GM18498 (cell line): Measurements from ENCODE around the gene DOHH.

Experiments
- ATAC-seq: cut with Tn5 transposase; IDR thresholded peaks from one replicate; pipeline ENCODE4 v1.9.1; 2021; ENCODE audit warnings: mild to moderate bottlenecking, moderate library complexity; ENCODE audit not compliant: unreplicated experiment

The DOHH gene

DNA sequence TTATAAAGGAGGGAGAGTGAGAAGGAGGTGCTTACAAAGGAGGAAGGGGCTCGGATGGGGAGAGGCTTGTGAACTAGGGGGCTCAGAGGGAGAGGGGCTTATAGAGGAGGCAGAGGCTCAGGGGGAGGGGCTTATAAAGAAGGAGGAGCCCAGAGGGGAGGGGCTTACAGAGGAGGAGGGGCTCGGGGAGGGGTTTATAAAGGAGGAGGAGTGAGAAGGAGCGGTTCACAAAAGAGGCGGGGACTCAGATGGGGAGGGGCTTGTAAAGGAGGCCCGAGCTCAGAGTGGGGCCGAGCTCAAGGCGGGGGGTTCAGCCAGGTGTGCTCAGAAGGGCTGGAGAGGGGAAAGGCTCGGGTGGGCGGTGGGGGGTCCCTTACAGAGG is 20.6 kb downstream of the DOHH start:
- no peak for ATAC-seq

DNA sequence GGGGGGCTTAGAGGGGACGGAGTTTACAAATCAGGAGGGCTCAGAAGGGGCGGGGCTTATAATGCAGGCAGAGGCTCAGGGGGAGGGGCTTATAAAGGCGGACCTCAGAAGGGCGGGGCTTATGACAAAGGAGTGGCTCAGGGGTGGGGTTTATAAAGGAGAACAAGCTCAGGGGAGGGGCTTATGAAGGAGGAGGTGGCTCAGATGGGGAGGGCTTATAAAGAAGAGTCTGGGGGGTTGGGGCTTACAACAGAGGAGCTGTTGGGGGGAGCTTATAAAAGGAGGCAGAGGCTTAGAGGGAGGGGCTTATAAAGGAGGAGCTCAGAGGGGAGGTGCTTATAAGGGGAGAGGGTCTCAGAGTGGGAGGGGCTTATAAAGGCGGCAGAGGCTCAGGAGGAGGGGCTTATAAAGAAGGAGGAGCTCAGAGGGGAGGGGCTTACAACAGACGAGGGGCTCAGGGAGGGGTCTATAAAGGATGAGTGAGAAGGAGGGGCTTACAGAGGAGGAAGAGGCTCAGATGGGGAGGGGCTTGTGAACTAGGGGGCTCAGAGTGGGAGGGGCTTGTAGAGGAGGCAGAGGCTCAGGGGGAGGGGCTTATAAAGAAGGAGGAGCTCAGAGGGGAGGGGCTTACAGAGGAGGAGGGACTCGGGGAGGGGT is 21.2 kb downstream of the DOHH start:
- ATAC-seq: no peak

- no peak for ATAC-seq
Measured at GRCh38 chr19:3478409-3479176, 21.9 kb downstream of the DOHH start.

- no peak for ATAC-seq
Measured at GRCh38 chr19:3477951-3478350, 22.5 kb downstream of the DOHH start.

DNA sequence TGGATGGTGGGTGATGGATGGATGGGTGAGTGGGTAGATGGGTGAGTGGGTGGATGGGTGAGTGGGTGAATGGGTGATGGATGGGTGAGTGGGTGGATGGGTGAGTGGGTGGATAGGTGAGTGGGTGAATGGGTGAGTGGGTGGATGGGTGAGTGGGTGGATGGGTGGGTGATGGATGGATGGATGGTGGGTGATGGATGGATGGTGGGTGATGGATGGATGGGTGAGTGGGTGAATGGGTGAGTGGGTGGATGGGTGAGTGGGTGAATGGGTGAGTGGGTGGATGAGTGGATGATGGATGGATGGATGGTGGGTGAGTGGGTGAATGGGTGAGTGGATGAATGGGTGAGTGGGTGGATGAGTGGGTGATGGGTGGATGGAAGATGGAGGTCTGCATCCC is 23.0 kb downstream of the DOHH start:
- ATAC-seq: no peak

- ATAC-seq: no peak
Measured at GRCh38 chr19:3476830-3477229, 23.6 kb downstream of the DOHH start.

DNA sequence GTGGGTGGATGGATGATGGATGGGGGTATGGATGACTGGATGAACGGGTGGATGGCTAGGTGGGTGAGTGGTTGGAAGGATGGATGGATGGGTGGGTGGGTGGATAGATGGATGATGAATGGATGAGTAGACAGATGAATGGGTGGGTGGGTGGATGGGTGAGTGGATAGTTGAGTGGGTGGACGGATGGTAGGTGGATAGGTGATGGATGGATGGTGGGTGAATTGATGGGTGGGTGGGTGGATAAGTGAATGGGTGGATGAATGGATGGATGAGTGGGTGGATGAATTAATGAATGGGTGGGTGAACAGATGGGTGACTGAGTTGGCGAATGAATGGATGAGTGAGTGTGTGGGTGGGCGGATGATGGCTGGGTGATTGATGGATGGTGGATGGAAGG is 25.0 kb downstream of the DOHH start:
- no peak for ATAC-seq

DNA sequence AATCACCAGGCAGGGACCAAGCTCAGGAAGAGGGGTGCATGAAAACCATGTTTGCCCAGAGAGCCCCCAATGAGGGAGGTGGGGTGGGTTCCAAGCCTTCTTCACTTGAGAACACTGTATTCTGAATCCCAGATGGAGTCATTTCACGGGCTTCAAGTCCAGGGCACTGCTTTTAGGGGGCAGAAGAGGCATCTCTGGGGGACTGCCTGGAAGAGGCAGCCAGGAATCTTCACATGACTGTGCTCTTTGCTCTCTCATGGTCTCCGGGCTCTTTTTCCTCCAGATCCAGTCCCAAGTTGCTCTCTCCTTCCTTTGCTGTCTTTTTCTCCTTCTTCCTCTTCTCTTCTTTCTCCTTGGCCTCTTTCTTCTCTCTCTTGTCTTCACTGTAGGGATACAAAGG is 25.9 kb downstream of the DOHH start:
- ATAC-seq: no peak

DNA sequence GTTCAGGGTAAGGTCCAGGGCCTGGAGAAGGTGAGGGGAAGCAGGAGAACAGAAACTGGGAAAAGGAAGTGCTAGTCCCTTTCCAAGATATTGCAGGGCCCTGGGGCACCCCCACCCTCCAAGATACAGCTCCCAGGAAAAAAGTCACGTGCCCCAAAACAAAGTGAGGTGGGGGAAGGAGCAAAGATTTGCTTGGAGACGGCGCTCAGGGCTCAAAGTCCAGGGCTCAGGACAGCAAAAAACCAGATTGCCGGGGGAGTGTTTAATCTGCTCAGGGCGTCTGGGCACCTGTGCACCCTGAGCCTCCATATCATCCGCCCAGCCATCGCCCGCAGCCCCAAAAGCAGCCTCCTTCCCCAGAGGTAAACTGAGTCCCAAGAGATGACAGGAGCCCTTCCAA is 26.5 kb downstream of the DOHH start:
- ATAC-seq: no peak

GRCh38 chr19:3471954-3472655 is 28.4 kb downstream of the DOHH start:
- no peak for ATAC-seq

DNA sequence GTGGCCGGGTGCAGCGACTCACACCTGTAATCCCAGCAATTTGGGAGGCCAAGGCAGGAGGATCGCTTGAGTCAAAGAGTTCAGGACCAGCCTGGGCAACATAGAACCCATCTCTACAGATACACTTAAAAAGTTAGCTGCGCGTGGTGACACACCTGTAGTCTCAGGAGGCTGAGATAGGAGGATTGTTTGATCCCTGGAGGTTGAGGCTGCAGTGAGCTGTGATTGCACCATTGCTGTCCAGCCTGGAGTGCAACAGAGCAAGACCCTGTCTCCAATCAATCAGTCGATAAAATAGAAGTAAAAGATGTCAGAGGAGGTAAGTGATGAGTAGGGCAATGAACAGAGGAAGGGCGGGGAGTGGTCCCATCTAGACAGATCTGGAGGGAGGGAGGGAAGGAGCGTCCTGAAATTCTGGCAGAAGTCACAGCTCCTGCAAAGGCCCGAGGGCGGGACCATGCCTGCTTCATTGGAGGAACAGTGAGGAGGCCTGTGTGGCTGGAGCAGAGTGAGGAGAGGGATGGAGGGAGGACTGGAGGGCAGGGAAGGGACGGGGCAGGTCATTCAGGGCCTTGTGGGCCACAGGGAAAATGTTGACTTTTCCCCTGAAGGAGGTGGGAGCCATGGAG is 29.9 kb downstream of the DOHH start:
- no peak for ATAC-seq

DNA sequence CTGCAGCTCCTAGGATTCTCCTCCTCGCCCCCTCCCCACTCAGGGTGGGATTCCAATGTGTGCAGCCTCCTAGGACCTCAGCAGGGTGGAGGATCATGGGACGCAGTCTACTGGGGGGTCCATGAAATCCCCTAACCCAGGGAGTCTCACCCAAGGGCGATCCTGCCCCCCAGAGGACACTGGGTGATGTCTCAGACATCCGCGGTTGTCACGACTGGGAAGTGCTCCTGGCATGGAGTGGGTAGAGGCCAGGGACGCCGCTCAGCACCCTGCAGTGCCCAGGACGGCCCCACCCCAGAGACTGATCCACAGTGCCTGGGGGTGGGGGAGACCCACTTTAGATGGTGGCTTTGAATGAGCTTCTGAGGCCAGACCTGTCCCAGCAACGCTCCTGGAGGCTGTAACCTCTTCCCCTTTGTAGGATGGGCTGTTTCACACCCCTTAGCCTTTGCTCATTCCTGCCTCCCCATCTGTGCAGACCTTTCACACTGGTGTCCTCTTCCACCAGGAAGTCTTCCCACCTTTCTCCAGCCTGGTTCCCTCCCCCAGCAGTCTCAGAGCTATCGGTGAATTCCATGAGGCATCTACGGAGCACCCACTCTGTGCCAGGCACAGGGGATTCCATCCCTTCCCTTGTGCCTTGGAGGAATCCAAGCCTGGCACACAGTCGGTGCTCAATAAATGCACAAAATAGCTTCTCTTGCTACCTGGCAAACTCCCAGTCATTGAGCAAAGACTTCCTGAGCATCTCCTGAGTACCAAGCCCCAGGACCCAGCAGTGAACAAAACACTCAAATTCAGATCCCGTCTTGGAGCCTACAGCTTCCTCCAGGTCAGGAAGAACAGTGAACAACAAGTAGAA is 30.6 kb downstream of the DOHH start:
- ATAC-seq: no peak

- ATAC-seq: no peak
Measured at GRCh38 chr19:3468211-3468610, 32.3 kb downstream of the DOHH start.

DNA sequence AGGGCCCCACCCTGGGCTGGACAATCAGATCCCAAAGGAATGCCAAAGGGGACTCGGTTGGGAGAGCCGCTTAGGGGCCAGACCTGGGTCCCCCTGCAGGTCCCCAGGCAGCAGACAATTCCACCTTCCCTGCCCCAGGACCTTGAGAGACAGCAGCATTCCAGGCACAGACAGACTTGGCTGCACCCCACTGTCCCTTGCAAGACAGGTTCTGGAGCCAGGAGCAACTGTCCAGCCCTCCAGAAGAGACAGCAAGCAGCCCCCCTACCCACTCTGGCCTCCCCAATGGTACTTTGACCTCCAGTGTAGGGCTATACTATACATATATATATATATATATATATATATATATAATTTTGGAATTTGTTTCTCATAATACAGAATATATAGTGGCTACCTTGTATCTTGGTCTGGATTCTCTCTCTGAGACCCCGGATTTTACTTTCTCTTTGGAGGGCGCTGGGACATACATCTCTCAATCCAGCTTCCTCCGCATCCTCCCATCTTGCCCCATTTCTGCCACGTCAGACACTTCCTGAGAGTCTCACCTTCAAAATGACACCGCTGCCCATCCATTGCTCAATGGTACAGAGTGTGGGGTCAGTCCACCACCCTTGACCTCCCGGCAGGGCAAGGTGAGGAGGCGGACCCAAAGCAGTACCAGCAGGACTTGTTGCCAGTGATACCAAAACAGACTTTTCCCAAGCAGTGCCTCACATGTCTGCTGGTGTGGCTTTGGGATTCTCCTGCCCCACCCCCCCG is 32.9 kb downstream of the DOHH start:
- ATAC-seq: no peak

DNA sequence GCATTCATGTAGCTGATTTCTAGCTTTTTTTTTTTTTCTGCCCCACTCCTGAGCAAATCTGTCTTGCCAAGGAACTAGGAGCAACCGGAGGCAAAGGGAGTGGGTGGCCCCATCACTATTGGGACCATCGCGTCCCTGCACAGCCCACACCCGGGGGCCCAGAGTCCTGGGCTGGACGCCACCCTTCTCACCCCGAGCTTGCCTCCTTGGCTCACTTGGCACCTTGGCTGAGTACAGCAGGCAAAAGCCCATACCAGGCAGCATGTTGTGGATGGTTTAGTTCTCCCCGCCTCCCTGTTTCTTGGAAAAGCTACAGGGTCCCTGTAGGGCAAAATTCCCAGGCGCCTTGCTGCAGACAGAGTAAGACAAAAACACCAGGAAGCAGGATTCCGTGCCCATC is 33.8 kb downstream of the DOHH start:
- ATAC-seq: no peak

- ATAC-seq: no peak
Measured at GRCh38 chr19:3465552-3465951, 34.9 kb downstream of the DOHH start.

DNA sequence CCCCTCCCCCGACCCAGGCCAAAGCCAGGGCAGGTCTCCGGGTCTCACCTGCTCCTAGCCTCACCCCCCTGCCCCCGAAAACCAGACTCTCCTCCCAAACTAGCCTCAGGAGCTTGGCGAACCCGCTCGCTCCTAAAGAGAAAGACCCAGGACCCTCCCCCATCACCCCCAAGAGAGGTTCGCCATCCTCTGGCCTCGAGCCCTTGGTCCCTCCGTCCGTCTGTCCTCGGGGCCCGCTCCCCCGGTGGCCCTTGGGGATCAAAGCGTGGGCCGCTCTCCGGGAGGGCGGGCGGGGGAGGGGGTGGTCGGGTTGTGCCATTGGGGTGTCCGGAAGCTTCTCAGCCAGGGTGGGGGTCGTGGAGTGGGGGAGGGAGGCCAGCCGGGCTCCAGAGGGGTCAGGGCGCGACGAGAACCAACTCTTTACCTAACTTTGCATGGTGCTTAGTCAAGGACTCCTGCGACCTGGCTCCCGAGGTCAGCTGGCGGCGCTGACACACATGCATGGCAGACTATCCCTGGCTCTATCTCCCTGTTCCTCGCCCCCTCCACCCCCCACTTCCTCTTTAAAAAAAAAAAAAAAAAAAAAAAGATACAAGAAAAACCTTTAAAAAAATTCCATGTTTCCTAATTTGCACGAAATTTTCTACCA is 35.8 kb downstream of the DOHH start:
- no peak for ATAC-seq

GRCh38 chr19:3463714-3464586 is 36.5 kb downstream of the DOHH start:
- ATAC-seq: no peak
